ENCODE measurements around the gene IRF1. TPM values are rescaled to one million over a fixed set of nuclear protein-coding genes. Genes with fewer than 3 reads are reported as not detected.

IRF1 gene
- total RNA-seq, 1 donor from 2014 or later: 5.2 TPM

- H3K4me3 ChIP-seq (ENCODE audit: low read length in 3 of 3): peak overlapping the region in 2 of 3 donors; percentile 10 to 18
- peak overlapping the region; percentile 5 to 35 (median 25) for H3K9ac ChIP-seq (ENCODE audit: low read depth in 1 of 3, low read length in 3 of 3)
- peaks cover 4 to 10% (median 7%) of the 10 kb centered on the region in 3 donors for H3K36me3 ChIP-seq (ENCODE audit: control insufficient read depth in 3 of 3, insufficient read depth in 3 of 3, low read length in 3 of 3)
- H3K9me3 ChIP-seq (ENCODE audit: control insufficient read depth in 3 of 3, low read length in 3 of 3): no peaks in the 10 kb centered on the region
- H3K27me3 ChIP-seq (ENCODE audit: control insufficient read depth in 3 of 3, insufficient read depth in 3 of 3, low read length in 3 of 3): no peaks in the 10 kb centered on the region
- no peak overlapping the region for H3K27ac ChIP-seq (ENCODE audit: low read depth, low read length)
- H3K4me1 ChIP-seq (ENCODE audit: control insufficient read depth in 3 of 3, insufficient read depth in 3 of 3, low read length in 3 of 3): peaks cover 38 to 68% (median 56%) of the 10 kb centered on the region in 3 donors
Observed at GRCh38 chr5:132463811-132464155, 26.8 kb downstream of the IRF1 start.

- Histone ChIP-seq H3K36me3 (ENCODE audit: control insufficient read depth in 3 of 3, insufficient read depth in 3 of 3, low read length in 3 of 3) (peaks cover 4 to 10% (median 7%) of the 10 kb centered on the region in 3 donors), H3K4me1 (ENCODE audit: control insufficient read depth in 3 of 3, insufficient read depth in 3 of 3, low read length in 3 of 3) (peaks cover 43 to 72% (median 58%) of the 10 kb centered on the region in 3 donors), H3K27me3 (ENCODE audit: control insufficient read depth in 3 of 3, insufficient read depth in 3 of 3, low read length in 3 of 3) (no peaks in the 10 kb centered on the region), H3K4me3 (ENCODE audit: low read length in 3 of 3) (no peak overlapping the region), H3K9me3 (ENCODE audit: control insufficient read depth in 3 of 3, low read length in 3 of 3) (no peaks in the 10 kb centered on the region), H3K9ac (ENCODE audit: low read depth in 1 of 3, low read length in 3 of 3) (peak overlapping the region in 1 of 3 donors; percentile 3), H3K27ac (ENCODE audit: low read depth, low read length) (no peak overlapping the region)
Observed at GRCh38 chr5:132462856-132463745, 27.5 kb downstream of the IRF1 start.

DNA sequence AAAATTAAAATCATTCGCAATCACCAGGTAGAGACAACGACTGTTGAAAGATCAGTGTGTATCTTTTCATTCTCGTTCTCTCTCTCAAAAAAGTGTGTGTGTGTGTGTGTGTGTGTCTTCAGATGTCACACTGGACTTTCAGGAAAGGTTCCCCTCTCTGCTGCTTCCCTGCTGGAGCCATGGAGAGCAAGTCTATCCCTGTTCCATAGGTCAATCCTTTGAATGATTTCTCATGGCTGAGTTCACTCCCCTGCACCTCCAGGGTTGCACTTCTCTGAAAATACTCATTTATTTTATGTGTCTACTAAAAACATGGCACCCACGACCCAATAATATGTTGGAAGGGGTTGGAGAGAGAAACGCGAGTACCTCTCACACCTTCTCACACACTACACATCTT is 28.2 kb downstream of the IRF1 start:
- Histone ChIP-seq H3K36me3 (ENCODE audit: control insufficient read depth in 3 of 3, insufficient read depth in 3 of 3, low read length in 3 of 3) (peaks cover 4 to 11% (median 10%) of the 10 kb centered on the region in 3 donors), H3K27ac (ENCODE audit: low read depth, low read length) (no peak overlapping the region), H3K27me3 (ENCODE audit: control insufficient read depth in 3 of 3, insufficient read depth in 3 of 3, low read length in 3 of 3) (no peaks in the 10 kb centered on the region), H3K9me3 (ENCODE audit: control insufficient read depth in 3 of 3, low read length in 3 of 3) (no peaks in the 10 kb centered on the region), H3K9ac (ENCODE audit: low read depth in 1 of 3, low read length in 3 of 3) (no peak overlapping the region), H3K4me3 (ENCODE audit: low read length in 3 of 3) (no peak overlapping the region), H3K4me1 (ENCODE audit: control insufficient read depth in 3 of 3, insufficient read depth in 3 of 3, low read length in 3 of 3) (peaks cover 45 to 77% (median 62%) of the 10 kb centered on the region in 3 donors)

GRCh38 chr5:132461569-132462070 is 29.0 kb downstream of the IRF1 start:
- Histone ChIP-seq H3K27ac (ENCODE audit: low read depth, low read length) (no peak overlapping the region), H3K4me3 (ENCODE audit: low read length in 3 of 3) (no peak overlapping the region), H3K36me3 (ENCODE audit: control insufficient read depth in 3 of 3, insufficient read depth in 3 of 3, low read length in 3 of 3) (peaks cover 4 to 14% (median 9%) of the 10 kb centered on the region in 3 donors), H3K9ac (ENCODE audit: low read depth in 1 of 3, low read length in 3 of 3) (no peak overlapping the region), H3K27me3 (ENCODE audit: control insufficient read depth in 3 of 3, insufficient read depth in 3 of 3, low read length in 3 of 3) (no peaks in the 10 kb centered on the region), H3K9me3 (ENCODE audit: control insufficient read depth in 3 of 3, low read length in 3 of 3) (no peaks in the 10 kb centered on the region), H3K4me1 (ENCODE audit: control insufficient read depth in 3 of 3, insufficient read depth in 3 of 3, low read length in 3 of 3) (peaks cover 49 to 79% (median 63%) of the 10 kb centered on the region in 3 donors)

GRCh38 chr5:132460846-132461568 is 29.6 kb downstream of the IRF1 start:
- Histone ChIP-seq H3K27ac (ENCODE audit: low read depth, low read length) (no peak overlapping the region), H3K36me3 (ENCODE audit: control insufficient read depth in 3 of 3, insufficient read depth in 3 of 3, low read length in 3 of 3) (peaks cover 4 to 14% (median 9%) of the 10 kb centered on the region in 3 donors), H3K9me3 (ENCODE audit: control insufficient read depth in 3 of 3, low read length in 3 of 3) (no peaks in the 10 kb centered on the region), H3K4me3 (ENCODE audit: low read length in 3 of 3) (no peak overlapping the region), H3K4me1 (ENCODE audit: control insufficient read depth in 3 of 3, insufficient read depth in 3 of 3, low read length in 3 of 3) (peaks cover 49 to 79% (median 61%) of the 10 kb centered on the region in 3 donors), H3K27me3 (ENCODE audit: control insufficient read depth in 3 of 3, insufficient read depth in 3 of 3, low read length in 3 of 3) (no peaks in the 10 kb centered on the region), H3K9ac (ENCODE audit: low read depth in 1 of 3, low read length in 3 of 3) (no peak overlapping the region)

DNA sequence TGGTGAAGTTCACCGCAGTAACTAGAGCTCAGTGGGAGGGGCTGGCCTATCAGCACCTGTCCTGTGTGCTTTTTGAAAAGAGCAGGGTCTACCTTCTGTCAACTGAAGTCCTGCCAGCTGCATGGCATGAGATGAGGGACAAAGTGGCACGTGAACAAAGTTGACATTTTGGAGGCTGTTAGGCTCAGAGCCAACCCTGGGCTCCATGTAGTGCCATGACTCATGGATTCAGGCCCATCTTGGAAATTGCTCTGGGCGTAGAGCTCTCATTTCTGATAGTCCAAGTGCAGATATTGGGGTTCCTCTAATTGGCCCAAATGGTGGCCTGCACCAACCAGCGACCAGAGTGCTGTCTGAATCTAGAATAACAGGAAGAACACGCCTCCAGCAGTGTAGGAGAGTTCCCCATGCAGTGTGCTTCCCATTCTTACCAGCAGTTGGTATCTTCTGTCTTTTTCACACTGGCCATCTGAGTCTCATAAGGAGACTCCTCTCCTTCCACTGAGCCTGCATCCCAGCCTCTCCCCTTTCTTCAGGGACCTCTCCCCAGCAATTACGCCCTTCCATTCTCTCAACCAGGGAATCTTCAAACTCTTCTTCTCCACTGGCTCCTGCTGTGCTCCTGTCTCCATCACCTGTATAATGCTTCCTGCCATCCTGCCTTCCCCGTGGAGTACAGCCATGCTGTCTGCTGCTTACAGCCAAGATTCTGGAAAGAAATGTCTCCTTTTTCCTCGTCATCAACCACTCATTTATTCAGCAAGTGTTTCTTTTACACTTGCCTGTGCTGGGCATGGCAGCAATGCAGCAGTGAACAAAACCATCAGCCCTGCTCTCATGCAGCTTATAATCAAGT is 30.4 kb downstream of the IRF1 start:
- Histone ChIP-seq H3K4me3 (ENCODE audit: low read length in 3 of 3) (no peak overlapping the region), H3K27me3 (ENCODE audit: control insufficient read depth in 3 of 3, insufficient read depth in 3 of 3, low read length in 3 of 3) (no peaks in the 10 kb centered on the region), H3K9ac (ENCODE audit: low read depth in 1 of 3, low read length in 3 of 3) (no peak overlapping the region), H3K4me1 (ENCODE audit: control insufficient read depth in 3 of 3, insufficient read depth in 3 of 3, low read length in 3 of 3) (peaks cover 49 to 78% (median 66%) of the 10 kb centered on the region in 3 donors), H3K36me3 (ENCODE audit: control insufficient read depth in 3 of 3, insufficient read depth in 3 of 3, low read length in 3 of 3) (peaks cover 4 to 14% (median 9%) of the 10 kb centered on the region in 3 donors), H3K9me3 (ENCODE audit: control insufficient read depth in 3 of 3, low read length in 3 of 3) (no peaks in the 10 kb centered on the region), H3K27ac (ENCODE audit: low read depth, low read length) (no peak overlapping the region)

DNA sequence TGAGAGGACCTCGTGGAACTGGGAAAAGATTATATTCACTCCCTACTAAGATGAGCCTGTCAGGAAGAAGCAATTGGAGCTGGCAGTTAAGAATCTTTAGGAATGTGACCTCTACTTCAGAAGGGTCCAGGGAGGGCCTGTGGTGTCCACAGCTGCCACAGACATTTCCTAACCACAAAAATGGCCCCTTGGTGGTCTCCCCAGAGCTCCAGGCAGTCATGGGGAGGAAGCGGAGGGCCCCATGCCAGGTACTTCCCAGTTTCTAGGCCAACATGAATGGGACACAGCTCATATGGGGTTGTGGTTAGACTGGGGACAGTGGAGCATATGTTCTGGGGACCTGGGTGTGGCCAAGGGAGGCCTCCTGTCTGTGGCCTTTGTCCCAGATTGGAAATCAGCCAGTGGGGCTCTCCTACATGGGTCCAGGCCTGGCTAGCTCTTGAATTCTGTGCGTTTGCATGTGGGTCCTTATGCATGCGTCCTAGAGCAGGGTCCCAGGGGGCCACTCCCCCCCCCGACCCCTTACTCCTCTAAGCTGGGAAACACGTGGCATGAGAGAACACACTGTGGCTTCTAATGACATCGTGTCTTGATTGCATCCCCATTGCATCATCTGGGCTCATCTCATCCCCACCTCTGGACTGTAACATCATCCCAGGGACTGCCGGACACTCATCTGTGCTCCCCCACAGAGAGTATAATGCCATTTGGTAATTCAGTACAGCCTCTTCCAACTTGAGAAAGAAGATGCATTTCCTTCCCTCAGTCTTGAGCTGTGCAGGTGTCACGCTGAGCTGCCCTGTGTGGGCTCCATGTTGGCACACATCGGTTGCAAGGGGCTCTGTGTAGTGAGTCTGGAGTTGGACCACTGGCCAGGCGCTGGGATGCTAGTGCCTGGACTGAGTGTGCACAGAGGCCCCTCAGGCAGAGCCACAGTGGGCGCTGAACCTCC is 31.3 kb downstream of the IRF1 start:
- Histone ChIP-seq H3K4me3 (ENCODE audit: low read length in 3 of 3) (no peak overlapping the region), H3K9me3 (ENCODE audit: control insufficient read depth in 3 of 3, low read length in 3 of 3) (no peaks in the 10 kb centered on the region), H3K4me1 (ENCODE audit: control insufficient read depth in 3 of 3, insufficient read depth in 3 of 3, low read length in 3 of 3) (peaks cover 40 to 69% (median 57%) of the 10 kb centered on the region in 3 donors), H3K36me3 (ENCODE audit: control insufficient read depth in 3 of 3, insufficient read depth in 3 of 3, low read length in 3 of 3) (peaks cover 6 to 14% (median 9%) of the 10 kb centered on the region in 3 donors), H3K27me3 (ENCODE audit: control insufficient read depth in 3 of 3, insufficient read depth in 3 of 3, low read length in 3 of 3) (no peaks in the 10 kb centered on the region), H3K9ac (ENCODE audit: low read depth in 1 of 3, low read length in 3 of 3) (no peak overlapping the region), H3K27ac (ENCODE audit: low read depth, low read length) (peak overlapping the region; percentile 16)

DNA sequence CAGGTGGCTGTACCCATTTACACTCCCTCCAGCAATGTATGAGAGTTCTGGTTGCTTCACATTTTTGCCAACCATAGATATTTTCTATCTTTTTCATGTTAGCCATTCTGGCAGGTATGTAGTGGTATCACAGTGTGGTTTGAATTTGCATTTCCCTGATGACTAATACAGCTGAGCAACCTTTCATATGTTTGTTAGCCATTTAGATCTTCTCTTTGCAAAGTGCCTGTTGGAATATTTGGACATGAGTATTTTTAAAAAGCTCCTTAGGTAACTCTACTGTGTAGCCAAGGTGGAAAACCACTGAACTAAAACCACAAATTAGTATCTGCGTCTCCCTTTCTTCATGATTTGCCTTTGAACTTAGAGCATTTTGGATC is 31.9 kb downstream of the IRF1 start:
- Histone ChIP-seq H3K36me3 (ENCODE audit: control insufficient read depth in 3 of 3, insufficient read depth in 3 of 3, low read length in 3 of 3) (peaks cover 9 to 15% (median 11%) of the 10 kb centered on the region in 3 donors), H3K9ac (ENCODE audit: low read depth in 1 of 3, low read length in 3 of 3) (no peak overlapping the region)

More for the DNA sequence above, 31.9 kb downstream of the IRF1 start:
- Histone ChIP-seq H3K4me3 (ENCODE audit: low read length in 3 of 3) (no peak overlapping the region), H3K27ac (ENCODE audit: low read depth, low read length) (peak overlapping the region; percentile 16), H3K27me3 (ENCODE audit: control insufficient read depth in 3 of 3, insufficient read depth in 3 of 3, low read length in 3 of 3) (no peaks in the 10 kb centered on the region), H3K9me3 (ENCODE audit: control insufficient read depth in 3 of 3, low read length in 3 of 3) (no peaks in the 10 kb centered on the region), H3K4me1 (ENCODE audit: control insufficient read depth in 3 of 3, insufficient read depth in 3 of 3, low read length in 3 of 3) (peaks cover 34 to 64% (median 51%) of the 10 kb centered on the region in 3 donors)

Measured in skeletal muscle tissue (tissue), 4 donors.